H1 (cell line): Measurements from ENCODE around the gene KLHDC4. TPM values are rescaled to one million over a fixed set of nuclear protein-coding genes. Genes with fewer than 3 reads are reported as not detected.

Source experiments
- CTCF ChIA-PET: fragments of 300-600 bp; sonication (Branson Sonifier 250); formaldehyde crosslinking; loops from one replicate; lab custom pipeline; 2021; ENCODE audit not compliant: partially characterized antibody; lab: Charles Lee
- POLR2A ChIA-PET: fragments of 300-600 bp; sonication (Branson Sonifier 250); formaldehyde crosslinking; loops from one replicate; lab custom pipeline; 2021; ENCODE audit warnings: inconsistent platforms; ENCODE audit not compliant: partially characterized antibody; lab: Charles Lee
- DNase-seq, 2 experiments: peaks; one replicate each; pipeline versions ENCODE4 v3.0.0 to v3.0.0-alpha.2; 2010 to 2022; ENCODE audit warnings: low spot score in 2 of 2, low read depth in 1 of 2, mixed read lengths in 1 of 2
- FAIRE-seq: peaks from 2 replicates; lab custom pipeline; 2011; peaks lifted over from hg19 to GRCh38; lab: Jason Lieb, UNC
- H2AFZ ChIP-seq: 2 replicates; pipeline ENCODE4 v1.8.1; 2012; ENCODE audit warnings: low read length, inconsistent platforms
- H2AK5ac ChIP-seq: 2 replicates; pipeline ENCODE4 v1.6.1; 2013; ENCODE audit warnings: low read depth, low read length
- H2BK120ac ChIP-seq: replicated peaks from 2 replicates; pipeline ENCODE3; 2013; ENCODE audit warnings: low read depth, low read length, inconsistent platforms
- H2BK12ac ChIP-seq: 2 replicates; pipeline ENCODE4 v1.6.1; 2013; ENCODE audit warnings: low read depth, low read length
- H2BK15ac ChIP-seq: 2 replicates; pipeline ENCODE4 v1.6.1; 2013; ENCODE audit warnings: low read length
- H2BK20ac ChIP-seq: 2 replicates; pipeline ENCODE4 v1.6.1; 2013; ENCODE audit warnings: low read length
- H2BK5ac ChIP-seq: 2 replicates; pipeline ENCODE4 v1.6.1; 2013; ENCODE audit warnings: low read depth, low read length
- H3K14ac ChIP-seq: 2 replicates; pipeline ENCODE4 v1.6.1; 2013; ENCODE audit warnings: inconsistent platforms; ENCODE audit not compliant: insufficient read length
- H3K18ac ChIP-seq: 2 replicates; pipeline ENCODE4 v1.6.1; 2013; ENCODE audit warnings: low read length; ENCODE audit errors: extremely low read depth
- H3K23ac ChIP-seq: 2 replicates; pipeline ENCODE4 v1.6.1; 2013; ENCODE audit warnings: inconsistent platforms; ENCODE audit not compliant: insufficient read length
- H3K23me2 ChIP-seq: 2 replicates; pipeline ENCODE4 v1.6.1; 2013; ENCODE audit warnings: low read depth, low read length
- H3K27ac ChIP-seq: 2 replicates; pipeline ENCODE4 v1.6.1; 2011; ENCODE audit warnings: low read depth, low read length, inconsistent platforms
- H3K27me3 ChIP-seq, 4 experiments: replicated peaks in 1 of 4; 1 replicate in 1 of 4; 2 replicates in 3 of 4; pipeline versions ENCODE4 v1.6.1 to v1.8.1; 2011 to 2013; ENCODE audit warnings: low read length in 3 of 4, mild to moderate bottlenecking in 3 of 4, inconsistent platforms in 2 of 4, mixed read lengths in 2 of 4, moderate library complexity in 1 of 4; ENCODE audit not compliant: control insufficient read depth in 3 of 4, insufficient read depth in 3 of 4; ENCODE audit errors: extremely low read depth in 1 of 4
- H3K36me3 ChIP-seq, 4 experiments: 2 replicates each; pipeline versions ENCODE4 v1.6.1 to v1.8.1; 2011 to 2013; ENCODE audit warnings: mild to moderate bottlenecking in 4 of 4, low read length in 3 of 4, moderate library complexity in 2 of 4, control low read depth in 1 of 4, inconsistent platforms in 1 of 4; ENCODE audit not compliant: insufficient read depth in 4 of 4, control insufficient read depth in 2 of 4
- H3K4ac ChIP-seq: replicated peaks from 2 replicates; pipeline ENCODE3; 2013; ENCODE audit warnings: low read length, low read depth, mixed read lengths, inconsistent platforms; ENCODE audit not compliant: insufficient read length
- H3K4me1 ChIP-seq, 4 experiments: replicated peaks in 1 of 4; 1 replicate in 1 of 4; 2 replicates in 3 of 4; pipeline versions ENCODE4 v1.6.1 to v1.8.1; 2011 to 2013; ENCODE audit warnings: low read length in 3 of 4, inconsistent platforms in 2 of 4, mixed read lengths in 1 of 4; ENCODE audit not compliant: insufficient read depth in 4 of 4, control insufficient read depth in 3 of 4
- H3K4me2 ChIP-seq, 2 experiments: 2 replicates each; pipeline versions ENCODE4 v1.6.1 to v1.8.1; 2011 to 2013; ENCODE audit warnings: low read depth in 2 of 2, low read length in 2 of 2, control low read depth in 1 of 2, inconsistent platforms in 1 of 2, mild to moderate bottlenecking in 1 of 2; ENCODE audit not compliant: insufficient read depth in 1 of 2
- H3K4me3 ChIP-seq, 4 experiments: fragments of 200-600, 300-600 bp in 1 of 4; sonication (generic), shearing (Covaris generic), sonication (Bioruptor Twin) in 1 of 4; 2 replicates each; pipeline versions ENCODE4 v1.5.1 to v1.8.1; 2011 to 2016; ENCODE audit warnings: low read length in 4 of 4, low read depth in 3 of 4, control low read depth in 2 of 4, inconsistent platforms in 2 of 4, mild to moderate bottlenecking in 2 of 4, mixed read lengths in 1 of 4, moderate library complexity in 1 of 4; ENCODE audit not compliant: insufficient read depth in 2 of 4; ENCODE audit errors: extremely low read depth in 1 of 4
- H3K56ac ChIP-seq: replicated peaks from 2 replicates; pipeline ENCODE3; 2013; ENCODE audit warnings: low read depth, mild to moderate bottlenecking, mixed read lengths, low read length, inconsistent platforms; ENCODE audit not compliant: insufficient read length
- H3K79me1 ChIP-seq: 2 replicates; pipeline ENCODE4 v1.6.1; 2013; ENCODE audit warnings: low read depth, low read length, control low read depth
- H3K79me2 ChIP-seq, 2 experiments: 2 replicates each; pipeline versions ENCODE4 v1.6.1 to v1.8.1; 2012 to 2013; ENCODE audit warnings: low read length in 2 of 2, mild to moderate bottlenecking in 2 of 2, inconsistent platforms in 1 of 2; ENCODE audit not compliant: insufficient read depth in 2 of 2, control insufficient read depth in 1 of 2
- H3K9ac ChIP-seq, 4 experiments: replicated peaks in 1 of 4; 1 replicate in 1 of 4; 2 replicates in 3 of 4; pipeline versions ENCODE4 v1.6.1 to v1.8.1; 2011 to 2013; ENCODE audit warnings: low read depth in 3 of 4, low read length in 3 of 4, control low read depth in 2 of 4, mild to moderate bottlenecking in 2 of 4, moderate library complexity in 2 of 4, inconsistent platforms in 1 of 4; ENCODE audit errors: extremely low read depth in 1 of 4
- H3K9me3 ChIP-seq, 2 experiments: 2 replicates each; pipeline versions ENCODE4 v1.6.1 to v1.8.1; 2012 to 2013; ENCODE audit warnings: mild to moderate bottlenecking in 2 of 2, moderate library complexity in 2 of 2, control low read depth in 1 of 2, inconsistent platforms in 1 of 2, low read depth in 1 of 2, low read length in 1 of 2, mixed read lengths in 1 of 2; ENCODE audit not compliant: insufficient read depth in 2 of 2
- H4K20me1 ChIP-seq, 2 experiments: replicated peaks in 1 of 2; 2 replicates each; pipeline versions ENCODE3 to v1.8.1; 2011 to 2013; ENCODE audit warnings: inconsistent platforms in 2 of 2, low read length in 2 of 2, mild to moderate bottlenecking in 1 of 2; ENCODE audit not compliant: insufficient read depth in 2 of 2, control insufficient read depth in 1 of 2
- H4K5ac ChIP-seq: 2 replicates; pipeline ENCODE4 v1.6.1; 2013; ENCODE audit warnings: low read length, low read depth, mixed read lengths, inconsistent platforms; ENCODE audit not compliant: insufficient read length
- H4K8ac ChIP-seq: 2 replicates; pipeline ENCODE4 v1.8.0; 2013; ENCODE audit warnings: mild to moderate bottlenecking, moderate library complexity, low read length, inconsistent platforms; ENCODE audit not compliant: insufficient read depth; ENCODE audit errors: extremely low read depth
- H4K91ac ChIP-seq: replicated peaks from 2 replicates; pipeline ENCODE3; 2013; ENCODE audit warnings: low read length, mixed read lengths, inconsistent platforms; ENCODE audit not compliant: insufficient read length
- RXRA ChIP-seq: IDR thresholded peaks from 2 replicates; pipeline ENCODE4 v1.6.1; 2011; ENCODE audit warnings: low read depth, mild to moderate bottlenecking, low read length, moderate library complexity; ENCODE audit not compliant: insufficient read depth
- SIRT6 ChIP-seq: IDR thresholded peaks from one replicate; pipeline ENCODE4 v1.7.1; 2012; ENCODE audit warnings: low read length, inconsistent platforms
- WGBS, 2 experiments: shearing (Covaris generic) in 1 of 2; methylation state at CpG; one replicate each; pipeline versions ENCODE4 v1.1.6 to v1.1.7; 2013 to 2015; ENCODE audit warnings: low lambda C conversion rate in 2 of 2, mixed read lengths in 2 of 2, inconsistent platforms in 1 of 2, low coverage in 1 of 2, missing lambda C conversion rate in 1 of 2; ENCODE audit not compliant: insufficient replicate concordance in 2 of 2, insufficient coverage in 1 of 2, insufficient read length in 1 of 2; ENCODE audit errors: extremely low coverage in 1 of 2, missing lambda C conversion rate in 1 of 2; 5-methylcytosine and 5-hydroxymethylcytosine counted together
- polyA plus RNA-seq, 7 experiments: library from polyadenylated mRNA; depleted of rRNA in 3 of 7; stranded (reverse) in 5 of 7; unstranded in 2 of 7; fragments of >200 nt in 5 of 7; fragments of 200-250 nt in 2 of 7; gene quantifications; 1 replicate in 5 of 7; 2 replicates in 1 of 7; 4 replicates in 1 of 7; pipeline versions ENCODE4 v1.2.1 to v1.2.3, GENCODE V29; 2011 to 2013; ENCODE audit warnings: missing spikeins in 2 of 7, mixed read lengths in 2 of 7
- total RNA-seq: library from RNA; stranded (reverse); fragmentation: NEBNext Ultra II Directional; extraction: Animal tissue kit (Norgen Biotek cat#: 25700); gene quantifications from 2 replicates; pipeline ENCODE4 v1.2.1, GENCODE V29; 2021

The KLHDC4 gene
- total and polyA plus RNA-seq, 2 of the 8 experiments (the other 6 are each of a cell fraction or from before 2014, with no cell fraction given) = 23.7 to 63.9 TPM

DNA sequence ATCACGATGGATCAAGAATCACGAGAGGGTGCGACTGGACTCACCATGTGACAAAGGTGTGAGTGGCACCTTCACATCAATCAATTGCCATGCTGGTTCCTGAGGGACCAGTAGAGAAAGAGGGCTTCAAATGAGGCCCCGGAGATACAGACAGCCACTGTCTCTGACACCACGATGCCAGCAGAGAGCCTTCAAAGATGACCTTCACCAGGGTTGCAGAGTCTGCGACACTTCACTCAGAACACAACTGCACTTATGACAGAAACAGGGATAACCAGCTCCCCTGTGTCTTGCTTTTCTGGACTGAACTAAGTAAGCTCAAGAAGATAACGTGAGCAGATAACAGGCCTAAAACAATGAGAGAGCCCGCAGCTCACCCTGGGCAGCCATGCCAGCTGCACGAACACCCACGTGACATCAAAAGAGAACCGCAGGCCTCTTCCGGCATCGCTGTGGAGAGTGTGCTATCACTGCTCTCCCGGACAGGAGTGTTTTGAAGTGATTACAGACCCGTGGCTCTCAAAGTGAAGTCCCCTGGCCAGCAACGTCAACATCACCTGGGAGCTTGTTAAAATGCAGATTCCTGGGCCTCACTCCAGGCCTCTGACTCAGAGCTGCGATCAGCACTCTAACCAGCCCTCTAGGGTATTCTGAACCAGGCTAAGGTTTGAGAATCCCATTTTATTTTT, 36.4 kb downstream of the KLHDC4 start:
- Histone ChIP-seq H3K18ac (no peak overlapping the region), H3K9ac (no peak overlapping the region), H3K79me1 (peaks cover 9% of the 10 kb centered on the region), H3K79me2 (peaks cover 0 to 21% of the 10 kb centered on the region in 2 experiments; a peak in 3 of 4 replicates), H4K20me1 (peaks cover 5 to 12% of the 10 kb centered on the region in 2 experiments), H4K91ac (no peak overlapping the region), H2AK5ac (no peak overlapping the region), H3K4me3 (no peak overlapping the region), H3K23ac (no peak overlapping the region), H2BK12ac (no peak overlapping the region), H2BK120ac (no peak overlapping the region), H2BK15ac (no peak overlapping the region), H3K27me3 (no peaks in the 10 kb centered on the region), H3K14ac (no peak overlapping the region), H4K8ac (no peak overlapping the region), H3K27ac (no peak overlapping the region), H2BK20ac (no peak overlapping the region), H4K5ac (no peak overlapping the region), H2AFZ (no peak overlapping the region), H3K36me3 (peaks cover 5 to 19% (median 17%) of the 10 kb centered on the region in 4 experiments; a peak in 6 of 8 replicates), H3K23me2 (no peaks in the 10 kb centered on the region), H3K4me1 (no peaks in the 10 kb centered on the region), H3K4ac (no peak overlapping the region), H3K9me3 (no peaks in the 10 kb centered on the region), H2BK5ac (no peak overlapping the region), H3K56ac (no peak overlapping the region), H3K4me2 (no peak overlapping the region)
- CTCF ChIA-PET = no interaction called here
- TF ChIP-seq RXRA (no peak), SIRT6 (no peak)
- 88% methylated on average over 17 of the region's 17 CpGs; no CpG with 5 or more reads in 1 of the 2 experiments for WGBS, 2 experiments
- FAIRE-seq (no peak), DNase-seq (no peak)
- POLR2A ChIA-PET = interaction anchor here (0.7 to 1.0 kb wide), 3 partner anchors 13 to 19 kb away, joined by 3 to 4 read pairs (median 3); no protein-coding TSS in a partner anchor
